D721Med (cell line): ENCODE measurements around the gene KRTAP9-7.
"Not testable (repeated sequence)": the region's sequence is repeated elsewhere in the genome, so short reads cannot be mapped to it uniquely, and the experiment has no call there.

Experiments
- DNase-seq: peaks from one replicate; pipeline ENCODE4 v3.0.0; 2011; ENCODE audit warnings: low spot score; ENCODE audit not compliant: insufficient read length
- FAIRE-seq: peaks from 2 replicates; lab custom pipeline; 2011; peaks lifted over from hg19 to GRCh38; lab: Jason Lieb, UNC
- TF ChIP-seq, protein P1 (sequence below): IDR thresholded peaks from 2 replicates; pipeline ENCODE4 v1.5.1; 2012; ENCODE audit warnings: mild to moderate bottlenecking, control low read depth; ENCODE audit not compliant: insufficient read depth; ENCODE audit errors: missing control alignments

The KRTAP9-7 gene

DNA sequence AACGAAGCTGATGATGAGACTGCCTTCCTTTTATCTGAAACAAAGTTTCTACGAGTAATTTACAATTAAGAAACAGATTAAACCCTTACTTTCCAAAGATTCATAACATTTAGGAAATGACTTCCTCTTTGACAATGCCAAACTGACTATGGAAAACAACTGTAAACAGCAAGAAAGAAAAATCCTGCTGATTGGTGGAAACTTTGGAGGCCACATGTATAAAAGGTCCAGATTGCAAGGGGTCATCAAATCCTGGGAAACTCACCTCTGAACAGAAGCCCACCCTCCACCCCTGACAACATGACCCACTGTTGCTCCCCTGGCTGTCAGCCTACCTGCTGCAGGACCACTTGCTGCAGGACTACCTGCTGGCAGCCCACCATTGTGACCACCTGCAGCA lies 10.4 kb upstream of the KRTAP9-7 start, which contains the start of gene KRTAP9-6:
KRTAP9-6 (plus strand) TSS at position 301 of the 400 bp plus-strand sequence; CDS start at position 301, 0 bp downstream.
- TF ChIP-seq, protein P1, sequence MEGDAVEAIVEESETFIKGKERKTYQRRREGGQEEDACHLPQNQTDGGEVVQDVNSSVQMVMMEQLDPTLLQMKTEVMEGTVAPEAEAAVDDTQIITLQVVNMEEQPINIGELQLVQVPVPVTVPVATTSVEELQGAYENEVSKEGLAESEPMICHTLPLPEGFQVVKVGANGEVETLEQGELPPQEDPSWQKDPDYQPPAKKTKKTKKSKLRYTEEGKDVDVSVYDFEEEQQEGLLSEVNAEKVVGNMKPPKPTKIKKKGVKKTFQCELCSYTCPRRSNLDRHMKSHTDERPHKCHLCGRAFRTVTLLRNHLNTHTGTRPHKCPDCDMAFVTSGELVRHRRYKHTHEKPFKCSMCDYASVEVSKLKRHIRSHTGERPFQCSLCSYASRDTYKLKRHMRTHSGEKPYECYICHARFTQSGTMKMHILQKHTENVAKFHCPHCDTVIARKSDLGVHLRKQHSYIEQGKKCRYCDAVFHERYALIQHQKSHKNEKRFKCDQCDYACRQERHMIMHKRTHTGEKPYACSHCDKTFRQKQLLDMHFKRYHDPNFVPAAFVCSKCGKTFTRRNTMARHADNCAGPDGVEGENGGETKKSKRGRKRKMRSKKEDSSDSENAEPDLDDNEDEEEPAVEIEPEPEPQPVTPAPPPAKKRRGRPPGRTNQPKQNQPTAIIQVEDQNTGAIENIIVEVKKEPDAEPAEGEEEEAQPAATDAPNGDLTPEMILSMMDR = no peak
- no peak for FAIRE-seq
- no peak for DNase-seq

DNA sequence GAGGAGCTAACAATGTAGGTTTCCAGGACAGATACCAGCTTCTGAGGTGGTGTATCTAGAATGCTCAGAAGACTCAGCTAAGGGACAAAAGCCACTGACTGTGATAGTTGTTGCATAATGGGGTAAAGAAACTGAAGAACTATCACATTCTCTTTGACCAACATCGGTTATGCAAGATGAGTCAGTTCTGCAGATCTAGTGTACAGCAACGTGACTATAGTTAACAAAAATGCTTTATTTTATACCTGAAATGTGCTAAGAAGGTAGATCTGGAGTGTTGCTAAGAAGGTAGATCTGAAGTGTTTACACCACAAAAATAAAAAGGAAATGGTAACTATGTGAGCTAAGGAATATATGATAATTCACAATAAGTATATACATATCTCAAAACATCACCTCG lies 7.8 kb upstream of the KRTAP9-7 start:
- no peak for DNase-seq
- TF ChIP-seq, protein P1 = no peak
- FAIRE-seq = no peak

DNA sequence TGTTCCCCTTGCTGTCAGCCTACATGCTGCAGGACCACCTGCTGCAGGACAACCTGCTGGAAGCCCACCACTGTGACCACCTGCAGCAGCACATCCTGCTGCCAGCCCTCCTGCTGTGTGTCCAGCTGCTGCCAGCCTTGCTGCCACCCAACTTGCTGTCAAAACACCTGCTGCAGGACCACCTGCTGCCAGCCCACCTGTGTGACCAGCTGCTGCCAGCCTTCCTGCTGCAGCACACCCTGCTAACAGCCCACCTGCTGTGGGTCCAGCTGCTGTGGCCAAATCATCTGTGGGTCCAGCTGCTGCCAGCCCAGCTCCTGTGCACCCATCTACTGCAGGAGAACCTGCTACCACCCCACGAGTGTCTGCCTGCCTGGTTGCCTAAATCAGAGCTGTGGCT lies 4.2 kb upstream of the KRTAP9-7 start:
- FAIRE-seq, DNase-seq: not testable (repeated sequence)

DNA sequence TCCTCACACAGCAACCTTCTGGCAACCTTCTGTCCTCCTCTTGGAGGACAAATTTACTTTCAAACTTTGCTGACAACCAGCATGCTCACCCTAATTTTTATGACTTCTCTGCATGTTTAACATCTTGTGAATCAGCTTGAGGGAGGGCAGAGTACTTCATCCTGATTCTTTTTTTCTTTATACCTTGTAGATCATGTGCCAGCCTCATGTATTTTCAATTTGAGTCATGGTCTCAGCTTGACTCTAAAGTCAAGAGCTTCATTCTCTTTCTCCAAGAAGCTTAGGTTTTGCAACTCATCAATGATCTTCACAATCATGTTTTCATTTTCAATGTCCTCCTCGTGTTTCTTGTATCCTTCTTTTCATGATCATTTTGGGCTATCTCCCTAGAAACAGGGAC lies 3.6 kb upstream of the KRTAP9-7 start:
- FAIRE-seq (no peak), DNase-seq (no peak)
- TF ChIP-seq, protein P1 = no peak

DNA sequence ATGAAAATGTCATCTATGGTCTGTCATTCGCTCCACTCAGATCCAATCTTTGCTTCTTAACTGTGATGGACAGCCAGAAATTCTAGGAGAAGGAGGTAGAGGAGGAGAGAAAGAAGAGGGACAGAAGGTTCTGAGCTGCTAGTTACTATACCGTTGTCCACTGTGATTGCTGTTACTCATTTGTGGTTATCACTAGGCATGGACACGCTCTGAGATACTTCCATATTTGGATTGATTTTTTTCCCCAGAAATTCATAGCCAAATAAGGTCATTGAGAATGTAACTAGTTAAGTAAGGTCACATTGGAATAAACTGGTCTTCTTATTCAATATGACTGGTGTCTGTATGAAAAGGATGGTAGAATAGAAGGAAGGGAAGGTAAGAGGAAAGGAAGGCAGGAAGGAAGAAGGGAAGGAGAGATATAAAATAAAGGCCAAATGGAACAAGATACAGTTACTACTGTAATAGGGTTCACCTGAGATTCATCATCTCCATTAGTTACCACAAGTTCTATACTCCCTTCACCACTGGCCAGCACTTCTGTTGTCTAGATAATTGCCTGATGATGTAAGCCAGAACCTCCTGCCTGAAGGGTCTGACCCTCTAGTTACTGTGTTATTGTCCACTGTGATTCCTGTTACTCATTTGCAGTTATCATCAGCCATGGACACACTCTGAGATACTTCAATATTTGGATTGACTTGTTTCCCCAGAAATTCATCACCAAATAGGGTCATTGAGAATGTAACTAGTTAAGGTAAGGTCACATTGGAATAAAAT lies 2.9 kb downstream of the KRTAP9-7 start:
- FAIRE-seq (no peak), DNase-seq (no peak)
- TF ChIP-seq, protein P1 = no peak

DNA sequence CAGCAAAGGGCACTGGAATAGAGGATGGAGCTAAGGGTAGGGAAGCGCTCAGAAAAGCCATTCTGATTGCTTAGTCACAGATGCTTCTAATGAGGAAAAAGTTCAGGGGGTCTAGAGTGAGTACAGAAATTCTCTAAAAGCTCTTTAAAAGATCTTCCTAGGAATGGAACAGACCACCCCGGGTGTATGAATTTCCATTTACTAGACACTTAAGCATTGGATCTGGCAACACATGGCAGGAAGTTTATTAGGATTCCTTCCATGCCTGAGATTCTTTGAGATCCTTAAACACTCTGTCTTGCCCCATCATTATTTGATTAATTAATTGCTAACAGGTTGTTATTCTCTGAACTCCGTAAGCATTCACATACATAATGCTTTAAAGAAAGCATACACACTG lies 8.5 kb downstream of the KRTAP9-7 start:
- DNase-seq = no peak
- no peak for FAIRE-seq
- TF ChIP-seq, protein P1 = no peak

DNA sequence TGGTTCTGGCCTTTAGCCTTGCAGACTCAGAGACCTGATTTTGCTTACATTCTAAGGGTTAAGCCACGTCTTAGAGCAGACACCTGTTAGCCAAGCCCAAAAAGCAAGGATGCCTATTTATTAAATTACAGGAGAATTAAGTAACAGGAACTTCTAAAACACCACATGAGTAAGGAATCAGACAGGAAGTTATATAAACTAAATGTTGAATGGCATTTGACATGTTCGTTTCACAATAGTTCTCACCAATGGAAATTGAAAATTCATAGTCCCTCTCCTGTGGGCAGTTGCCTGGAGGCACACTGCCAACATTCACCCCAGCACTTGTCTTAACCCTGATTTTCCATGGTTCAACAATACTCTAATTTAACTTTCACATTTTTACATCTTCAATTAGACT lies 9.0 kb downstream of the KRTAP9-7 start:
- FAIRE-seq (no peak), DNase-seq (no peak)
- TF ChIP-seq, protein P1 = no peak

DNA sequence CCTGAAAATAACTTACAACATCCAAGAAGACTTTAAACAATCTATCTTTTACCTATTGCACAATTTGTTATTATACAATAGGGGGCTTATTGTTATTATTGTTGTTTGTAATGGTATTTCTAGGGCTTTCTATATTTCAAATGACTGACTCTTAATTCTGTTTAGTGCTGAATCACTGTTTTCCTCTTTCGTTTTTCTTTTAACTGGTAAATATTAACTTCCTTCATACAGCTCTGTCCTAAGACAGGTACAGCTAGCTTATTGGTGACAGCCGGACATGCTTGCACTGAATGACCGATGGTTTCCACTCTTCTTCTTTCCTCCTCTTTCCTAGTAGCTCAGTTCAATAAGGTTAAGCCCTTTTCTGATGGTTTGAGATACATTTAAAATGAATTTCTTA lies 11.6 kb downstream of the KRTAP9-7 start:
- TF ChIP-seq, protein P1 = no peak
- no peak for DNase-seq
- FAIRE-seq = no peak
